Activated CD8-positive, alpha-beta memory T cell treated with anti-CD3 and anti-CD28 coated beads for 24 hours (primary cell): Measurements from ENCODE around the gene PLA2G5.
"Not testable (repeated sequence)": the region's sequence is repeated elsewhere in the genome, so short reads cannot be mapped to it uniquely, and the experiment has no call there.

Experiments used
- DNase-seq: peaks from one replicate; pipeline ENCODE4 v3.0.0-alpha.2; 2020

PLA2G5 gene

GRCh38 chr1:20123722-20124455 lies 53.9 kb downstream of the PLA2G5 start:
- no peak for DNase-seq

- no peak for DNase-seq
Measured at GRCh38 chr1:20124456-20125057, 54.6 kb downstream of the PLA2G5 start.

GRCh38 chr1:20125100-20125499 lies 55.1 kb downstream of the PLA2G5 start:
- DNase-seq = no peak

GRCh38 chr1:20126041-20126805 lies 56.2 kb downstream of the PLA2G5 start:
- DNase-seq = no peak

- no peak for DNase-seq
Measured at GRCh38 chr1:20126806-20127440, 56.9 kb downstream of the PLA2G5 start.

GRCh38 chr1:20130518-20130917 lies 60.5 kb downstream of the PLA2G5 start:
- not testable (repeated sequence) for DNase-seq

GRCh38 chr1:20134995-20135394 lies 65.0 kb downstream of the PLA2G5 start:
- no peak for DNase-seq

GRCh38 chr1:20136249-20136648 lies 66.3 kb downstream of the PLA2G5 start:
- no peak for DNase-seq

- DNase-seq = no peak
Measured at GRCh38 chr1:20137055-20137454, 67.1 kb downstream of the PLA2G5 start.

- DNase-seq = no peak
Measured at GRCh38 chr1:20137604-20138003, 67.6 kb downstream of the PLA2G5 start.

GRCh38 chr1:20138346-20138745 lies 68.4 kb downstream of the PLA2G5 start:
- no peak for DNase-seq

- DNase-seq = no peak
Measured at GRCh38 chr1:20138961-20139550, 69.1 kb downstream of the PLA2G5 start, which contains the start of gene PLA2G2F. Gene PLA2G2F (plus strand): TSS chr1:20139323. CDS start chr1:20139428, 105 bp downstream.

- DNase-seq = no peak
Measured at GRCh38 chr1:20139776-20140612, 70.0 kb downstream of the PLA2G5 start.

GRCh38 chr1:20141001-20141400 lies 71.0 kb downstream of the PLA2G5 start:
- DNase-seq = no peak

GRCh38 chr1:20141466-20141865 lies 71.5 kb downstream of the PLA2G5 start:
- DNase-seq = no peak
